Right lobe of liver (tissue), 4 donors: Measurements from ENCODE around the gene HAUS8.

Experiments
- POLR2A ChIP-seq: fragments of 450-650 bp; IDR thresholded peaks from one replicate; pipeline ENCODE4 v1.6.1; 2017; ENCODE audit warnings: antibody characterized with exemption, mild to moderate bottlenecking
- TF ChIP-seq, protein P1 (sequence below), 4 donors: fragments of 200-600 bp in 3 of 4; fragments of 450-650 bp in 1 of 4; IDR thresholded peaks; one replicate each; pipeline versions ENCODE4 v1.5.1 to v1.8.0; 2016 to 2022; ENCODE audit warnings: antibody characterized with exemption in 4 of 4, mild to moderate bottlenecking in 2 of 4
- donor health status: DM: no; HTN: no; CAD: no.
- donor health status: DM: no; HTN: no; CAD: no.
- donor health status: DM: no; HTN: yes; CAD: no.

DNA sequence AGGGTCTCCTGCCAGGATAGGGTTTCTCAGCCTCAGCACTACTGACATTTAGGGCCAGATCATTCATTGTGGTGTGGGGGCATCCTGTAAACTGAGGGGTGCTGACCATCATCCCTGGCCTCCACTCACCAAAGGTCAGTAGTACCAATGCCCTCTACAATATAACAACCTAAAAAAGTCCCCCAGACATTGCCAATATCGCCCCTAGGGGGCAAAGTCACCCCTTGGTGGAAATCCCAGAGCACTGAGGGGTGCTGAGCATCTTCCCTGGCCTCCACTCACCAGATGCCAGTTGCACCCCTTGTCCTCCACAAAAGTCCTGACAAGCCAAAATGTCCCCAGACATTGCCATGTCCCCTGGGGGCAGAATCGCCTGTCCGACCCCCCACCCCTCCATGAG is 70.3 kb downstream of the HAUS8 start:
- TF ChIP-seq, protein P1, sequence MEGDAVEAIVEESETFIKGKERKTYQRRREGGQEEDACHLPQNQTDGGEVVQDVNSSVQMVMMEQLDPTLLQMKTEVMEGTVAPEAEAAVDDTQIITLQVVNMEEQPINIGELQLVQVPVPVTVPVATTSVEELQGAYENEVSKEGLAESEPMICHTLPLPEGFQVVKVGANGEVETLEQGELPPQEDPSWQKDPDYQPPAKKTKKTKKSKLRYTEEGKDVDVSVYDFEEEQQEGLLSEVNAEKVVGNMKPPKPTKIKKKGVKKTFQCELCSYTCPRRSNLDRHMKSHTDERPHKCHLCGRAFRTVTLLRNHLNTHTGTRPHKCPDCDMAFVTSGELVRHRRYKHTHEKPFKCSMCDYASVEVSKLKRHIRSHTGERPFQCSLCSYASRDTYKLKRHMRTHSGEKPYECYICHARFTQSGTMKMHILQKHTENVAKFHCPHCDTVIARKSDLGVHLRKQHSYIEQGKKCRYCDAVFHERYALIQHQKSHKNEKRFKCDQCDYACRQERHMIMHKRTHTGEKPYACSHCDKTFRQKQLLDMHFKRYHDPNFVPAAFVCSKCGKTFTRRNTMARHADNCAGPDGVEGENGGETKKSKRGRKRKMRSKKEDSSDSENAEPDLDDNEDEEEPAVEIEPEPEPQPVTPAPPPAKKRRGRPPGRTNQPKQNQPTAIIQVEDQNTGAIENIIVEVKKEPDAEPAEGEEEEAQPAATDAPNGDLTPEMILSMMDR (IDR thresholded peaks at IDR 0.05), result no peak
- no peak for TF ChIP-seq POLR2A
